SU-DHL-6 (cell line): ENCODE measurements around the gene VAT1L.

Experiments
- CTCF ChIP-seq: fragments of 200-600 bp; sonication (generic); IDR thresholded peaks from one replicate; pipeline ENCODE4 v1.5.1; 2017; ENCODE audit warnings: antibody characterized with exemption, mild to moderate bottlenecking, low read length, moderate library complexity; ENCODE audit not compliant: insufficient read depth, poor library complexity, severe bottlenecking
- EZH2phosphoT487 ChIP-seq: fragments of 200-600 bp; sonication (generic), shearing (Covaris generic); conservative IDR thresholded peaks from 2 replicates; pipeline ENCODE4 v1.6.1; 2018; ENCODE audit warnings: mild to moderate bottlenecking, antibody characterized with exemption, low read length, moderate library complexity, mixed read lengths

GRCh38 chr16:77794586-77794985, 6.2 kb downstream of the VAT1L start:
- TF ChIP-seq CTCF (no peak), EZH2phosphoT487 (no peak)
